NCI-H82 treated with DMSO at 0.1 percent for 48 hours (cell line): ENCODE data around the gene EDEM2.
A peak's percentile ranks its signal among the peaks of the same experiment; 100 is the strongest.
"Not testable (repeated sequence)": the region's sequence is repeated elsewhere in the genome, so short reads cannot be mapped to it uniquely, and the experiment has no call there.

ENCODE experiments used
- DNase-seq: peaks from one replicate; lab custom pipeline; 2025; ENCODE audit not compliant: unreplicated experiment; lab: John Stamatoyannopoulos, UW

Gene EDEM2

DNA sequence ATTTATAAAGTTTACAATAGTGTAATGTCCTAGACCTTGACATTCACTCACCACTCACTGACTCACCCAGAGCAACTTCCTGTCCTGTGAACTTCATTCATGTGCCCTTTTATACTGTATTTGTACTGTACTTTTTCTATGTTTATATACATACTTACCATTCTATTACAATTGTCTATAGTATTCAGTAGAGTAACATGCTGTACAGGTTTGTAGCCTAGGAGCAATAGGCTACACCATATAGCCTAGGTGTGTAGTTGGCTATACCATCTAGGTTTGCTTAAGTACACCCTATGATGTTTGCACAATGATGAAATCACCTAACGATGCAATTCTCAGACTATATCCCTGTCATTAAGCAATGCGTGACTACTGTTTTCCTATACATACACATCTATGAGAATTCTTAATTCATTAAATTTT is 17.5 kb downstream of the EDEM2 start:
- DNase-seq, result no peak

DNA sequence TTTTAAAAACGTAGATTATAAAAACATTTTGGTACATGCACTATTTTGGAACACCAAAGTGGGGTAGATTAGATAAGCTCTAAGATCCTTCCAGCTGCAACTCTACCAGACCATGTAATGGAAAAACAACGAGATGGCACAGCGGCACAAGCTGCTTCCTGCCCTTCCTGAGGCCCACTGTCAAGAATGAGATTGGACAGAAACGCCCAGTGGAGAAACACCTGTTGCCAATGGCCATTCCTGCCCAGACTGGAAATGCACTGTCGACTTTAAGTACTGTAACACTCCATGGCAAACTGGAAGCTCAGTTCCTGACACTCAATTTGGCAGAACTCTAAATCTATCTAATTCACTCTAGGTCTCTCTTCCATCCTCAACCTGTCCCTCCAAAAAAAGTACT is 21.4 kb downstream of the EDEM2 start:
- DNase-seq, result no peak

DNA sequence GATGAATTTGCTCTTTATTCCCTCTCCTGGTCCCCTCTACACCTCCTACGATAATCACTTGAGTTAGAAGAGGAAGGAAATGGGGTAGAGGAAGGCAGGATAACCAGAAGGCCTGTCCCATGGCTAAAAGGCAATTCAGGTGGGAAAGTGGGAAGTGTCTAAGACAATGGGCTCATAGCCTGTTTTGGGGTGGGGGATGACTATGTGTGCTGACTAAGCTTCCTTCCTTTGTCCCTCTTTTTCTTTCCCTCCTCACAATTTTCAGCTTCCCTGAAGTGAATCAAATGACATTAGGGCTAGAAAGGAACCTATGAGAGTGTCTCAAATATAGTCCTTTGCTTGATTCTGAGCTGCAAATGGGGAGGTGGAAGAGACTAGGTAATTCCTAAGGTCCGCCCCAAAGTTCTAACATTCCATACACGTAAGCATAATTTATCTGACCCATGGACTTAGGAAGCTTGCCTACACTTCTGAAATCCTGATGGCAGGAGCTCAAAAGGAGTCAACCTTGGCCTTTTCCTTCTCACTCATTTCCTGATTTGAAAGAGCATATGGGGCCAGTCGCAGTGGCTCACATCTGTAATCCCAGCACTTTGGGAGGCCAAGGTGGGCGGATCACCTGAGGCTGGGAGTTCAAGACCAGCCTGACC is 24.3 kb downstream of the EDEM2 start:
- no peak for DNase-seq

DNA sequence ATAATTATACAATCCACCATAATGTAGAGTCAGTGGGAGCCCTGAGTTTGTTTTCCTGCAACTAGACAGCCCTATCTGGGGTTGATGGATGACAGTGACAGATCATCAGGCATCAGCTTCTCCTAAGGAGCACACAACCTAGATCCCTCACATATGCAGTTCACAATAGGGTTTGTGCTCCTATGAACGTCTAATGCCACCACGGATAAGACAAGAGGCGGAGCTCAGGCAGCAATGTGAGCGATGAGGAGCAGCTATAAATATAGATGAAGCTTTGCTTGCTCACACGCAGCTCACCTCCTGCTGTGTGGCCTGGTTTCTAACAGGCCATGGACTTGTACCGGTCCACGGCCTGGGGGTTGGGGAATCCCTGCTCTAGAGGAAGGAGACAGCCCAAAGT is 25.9 kb downstream of the EDEM2 start:
- DNase-seq, result no peak

DNA sequence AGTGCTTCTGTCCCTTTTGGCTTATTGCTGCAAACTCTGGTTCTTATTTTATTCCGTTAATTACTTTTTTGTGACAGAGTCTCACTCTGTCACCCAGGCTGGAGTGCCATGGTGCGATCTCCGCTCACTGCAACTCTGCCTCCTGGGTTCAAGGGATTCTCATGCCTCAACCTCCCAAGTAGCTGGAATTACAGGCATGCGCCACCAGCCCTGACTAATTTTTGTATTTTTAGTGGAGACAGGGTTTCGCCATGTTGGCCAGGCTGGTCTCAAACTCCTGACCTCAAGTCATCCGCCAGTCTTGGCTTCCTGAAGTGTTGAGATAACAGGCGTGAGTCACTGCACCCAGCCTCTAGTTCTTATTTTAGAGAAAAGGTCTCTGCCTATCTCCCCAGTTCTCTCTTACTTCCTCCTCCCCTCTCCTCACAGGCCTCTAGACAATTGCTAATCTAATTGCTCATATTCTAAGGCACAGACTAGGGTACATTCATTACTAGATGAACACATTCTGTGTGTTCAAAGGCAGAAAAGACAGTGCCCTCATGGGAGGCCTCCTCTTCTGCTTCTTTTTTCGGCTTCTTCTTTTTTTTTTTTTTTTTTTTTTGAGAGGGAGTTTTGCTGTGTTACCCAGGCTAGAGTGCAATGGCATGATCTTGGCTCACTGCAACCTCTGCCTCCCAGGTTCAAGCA is 27.0 kb downstream of the EDEM2 start:
- no peak for DNase-seq

DNA sequence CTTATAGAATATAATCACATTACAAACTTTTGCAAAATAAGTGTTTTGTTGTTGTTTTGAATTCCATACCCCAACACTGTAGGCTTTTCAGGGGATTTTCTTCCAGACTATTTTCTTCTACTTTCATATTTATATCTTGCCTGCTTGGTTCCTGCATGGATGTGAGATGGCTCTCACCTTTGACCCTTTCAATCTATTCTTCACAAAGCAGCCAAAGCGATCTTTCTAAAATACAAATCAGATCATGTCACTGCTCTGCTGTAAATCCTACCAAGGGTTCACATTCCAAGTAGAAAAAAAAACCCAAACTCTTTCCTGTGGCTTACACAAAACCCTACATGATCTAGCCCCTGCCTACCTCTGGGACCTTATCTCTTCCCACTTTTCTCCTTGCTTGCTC is 29.5 kb downstream of the EDEM2 start:
- DNase-seq, result no peak

DNA sequence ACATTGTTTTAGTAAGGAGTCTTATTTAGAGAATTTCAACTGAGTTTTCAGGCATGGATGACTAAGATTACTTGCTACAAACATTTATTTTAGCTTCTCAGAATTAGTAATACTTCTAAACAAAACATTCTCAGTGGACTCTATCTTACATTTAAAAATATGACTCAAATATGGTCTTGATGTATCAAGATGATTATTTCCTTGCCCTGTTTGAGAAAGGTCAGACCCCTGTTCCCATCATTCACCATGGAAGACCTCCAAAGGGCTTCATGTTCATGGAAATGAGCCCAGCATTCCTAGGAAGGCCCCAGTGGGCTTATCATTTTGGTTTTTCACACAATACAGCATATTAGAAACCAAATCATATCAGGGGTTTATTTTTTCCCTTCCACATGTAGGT is 29.9 kb downstream of the EDEM2 start:
- DNase-seq, result no peak

DNA sequence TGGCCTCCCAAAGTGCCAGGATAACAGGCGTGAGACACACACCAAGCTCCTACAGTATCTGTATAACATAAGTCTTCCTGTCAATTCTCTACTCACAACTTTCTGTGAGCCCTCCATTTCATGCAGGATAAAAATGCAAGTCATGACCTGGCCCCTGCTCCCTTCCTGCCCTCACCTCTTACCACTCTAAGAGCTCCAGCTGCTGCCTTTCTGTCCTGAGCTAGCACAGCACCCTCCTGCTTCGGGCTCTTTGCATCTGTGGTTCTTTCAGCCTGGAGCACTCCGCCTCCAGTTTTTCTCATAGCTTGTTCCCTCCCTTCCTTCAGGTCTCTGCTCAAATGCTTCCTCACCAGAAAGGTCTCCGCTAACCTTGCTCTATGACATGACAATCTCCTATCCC is 30.9 kb downstream of the EDEM2 start:
- no peak for DNase-seq

DNA sequence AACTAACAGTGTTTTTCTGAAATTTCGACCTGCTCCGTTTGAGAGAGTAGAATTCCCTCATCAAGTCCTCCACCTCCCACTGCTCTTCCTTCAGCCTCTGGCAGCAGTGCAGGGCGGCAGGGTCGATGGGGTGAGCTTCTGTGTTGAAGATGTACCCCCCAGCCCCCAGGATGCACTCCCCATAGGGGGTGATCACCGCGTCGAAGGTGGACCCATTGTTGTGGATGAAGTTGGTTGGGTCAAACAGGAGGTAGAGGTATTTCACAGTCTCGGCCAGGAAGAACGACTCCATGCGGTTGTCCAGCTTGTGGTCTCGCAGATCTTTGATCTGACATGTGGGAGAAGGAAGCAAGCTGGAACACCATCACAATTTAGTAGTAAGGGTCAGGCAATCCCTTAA is 31.5 kb downstream of the EDEM2 start:
- DNase-seq, result no peak

DNA sequence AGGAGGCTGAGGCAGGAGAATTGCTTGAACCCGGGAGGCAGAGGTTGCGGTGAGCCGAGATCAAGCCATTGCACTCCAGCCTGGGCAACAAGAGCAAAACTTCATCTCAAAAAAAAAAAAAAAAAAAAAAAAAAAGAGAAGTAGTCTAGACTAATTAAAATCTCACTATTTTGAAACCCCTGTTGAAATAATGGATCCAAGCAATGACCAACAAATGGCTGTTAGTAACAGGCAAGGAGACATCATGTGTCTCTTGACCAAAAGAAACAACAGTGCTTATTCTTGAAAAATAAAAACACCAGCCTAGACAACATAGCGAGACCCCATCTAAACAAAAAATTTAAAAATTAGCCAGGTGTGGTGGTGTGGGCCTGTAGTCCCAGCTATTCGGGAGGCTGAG is 34.9 kb downstream of the EDEM2 start:
- not testable (repeated sequence) for DNase-seq

DNA sequence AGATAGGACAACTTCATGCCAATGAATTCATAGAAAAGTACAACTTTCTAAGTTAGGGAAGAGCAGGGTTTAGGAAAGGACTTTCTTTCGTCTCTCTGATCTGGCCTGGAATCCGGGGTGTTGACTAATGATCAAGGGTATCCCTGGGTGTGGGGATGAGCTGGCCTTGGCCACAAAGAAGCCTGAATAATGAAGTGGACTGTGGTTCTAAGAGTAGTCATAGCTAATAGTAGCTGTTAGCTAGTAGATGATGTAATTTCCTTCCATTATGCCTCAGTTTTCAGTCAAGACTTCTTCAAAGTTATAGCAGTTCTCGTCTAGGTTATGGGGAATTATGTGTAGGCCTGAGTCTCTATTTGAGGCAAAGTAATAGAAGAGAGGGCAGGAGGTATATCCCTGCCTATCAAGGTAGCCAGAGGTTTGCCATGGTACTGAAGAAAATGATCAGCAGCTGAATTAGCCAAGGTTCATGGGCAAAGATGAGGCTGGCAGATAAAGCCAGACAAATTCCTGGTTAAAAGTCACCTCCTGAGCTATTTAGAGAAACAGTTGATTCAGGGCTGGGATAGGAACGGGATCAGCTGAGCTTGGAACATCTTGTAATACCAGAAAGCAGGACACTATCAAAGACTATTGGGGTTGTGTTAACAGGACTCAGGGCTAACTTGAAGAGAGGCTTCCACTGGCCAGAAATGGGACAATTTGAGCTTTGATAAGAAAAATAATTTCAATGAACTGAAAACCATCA is 35.8 kb downstream of the EDEM2 start:
- no peak for DNase-seq

DNA sequence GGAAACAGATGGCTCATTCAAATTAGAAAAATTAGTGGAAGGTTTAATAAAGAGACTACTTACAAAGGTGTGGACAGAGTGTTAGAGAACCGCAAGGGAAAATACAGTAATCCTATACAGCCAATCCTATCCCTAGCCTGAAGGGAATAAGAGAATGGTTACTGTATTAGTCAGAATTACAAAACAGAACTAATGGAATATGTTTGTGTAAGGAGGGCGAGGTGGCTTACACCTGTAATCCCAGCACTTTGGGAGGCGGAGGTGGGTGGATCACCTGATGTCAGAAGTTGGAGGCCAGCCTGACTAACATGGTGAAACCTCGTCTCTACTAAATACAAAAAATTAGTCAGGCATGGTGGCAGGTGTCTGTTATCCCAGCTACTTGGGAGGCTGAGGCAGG is 38.2 kb downstream of the EDEM2 start:
- DNase-seq, result no peak

DNA sequence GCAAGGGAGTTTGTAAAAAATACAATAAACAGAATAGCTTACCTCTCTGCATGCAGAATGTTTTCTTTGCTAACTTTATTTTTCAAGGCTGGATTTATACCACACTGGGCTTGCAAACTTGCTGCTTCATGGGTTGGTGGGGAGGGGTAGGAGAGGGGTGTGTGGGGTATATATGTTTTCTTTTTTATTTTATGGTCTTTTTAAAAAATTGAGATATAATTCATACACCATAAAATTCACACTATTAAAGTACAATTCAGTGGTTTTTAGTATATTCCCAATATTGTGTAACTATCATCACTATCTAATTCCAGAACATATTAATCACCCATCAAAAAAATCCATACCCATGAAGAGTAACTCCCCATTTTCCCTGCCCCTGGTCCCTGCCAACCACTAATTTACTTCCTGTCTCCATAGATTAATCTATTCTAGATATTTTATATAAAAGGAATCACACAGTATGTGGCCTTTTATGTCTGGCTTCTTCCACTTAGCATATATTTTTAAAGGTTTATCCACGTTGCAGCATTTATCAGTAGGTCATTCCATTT is 40.2 kb downstream of the EDEM2 start:
- DNase-seq, result no peak

DNA sequence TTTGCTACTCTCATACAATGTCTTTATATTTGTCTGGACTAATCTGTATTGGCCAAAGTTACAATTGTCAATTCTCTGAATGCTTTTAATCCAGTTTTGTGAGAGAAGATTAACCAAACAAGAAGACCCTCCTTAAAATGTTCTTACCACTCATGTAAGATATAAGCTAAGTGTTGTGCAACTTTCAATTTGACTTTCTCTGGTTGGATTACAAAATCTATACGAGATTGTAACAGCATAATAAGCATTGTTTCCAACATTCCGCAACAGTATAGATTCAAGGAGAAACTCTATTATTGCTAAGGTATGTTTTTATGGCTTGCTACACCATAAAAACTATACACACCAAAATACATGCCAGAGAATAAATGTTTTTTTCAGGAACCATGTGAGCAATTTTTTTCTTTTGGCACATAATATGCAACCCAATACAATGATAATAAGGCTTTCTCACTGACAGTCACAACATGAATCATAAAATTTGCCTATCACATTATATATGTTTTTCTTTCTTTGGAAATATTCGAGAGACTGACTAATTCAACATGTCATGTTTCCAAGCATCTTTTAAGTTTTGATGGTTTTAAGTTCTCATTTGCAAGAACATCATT is 42.3 kb downstream of the EDEM2 start:
- no peak for DNase-seq

DNA sequence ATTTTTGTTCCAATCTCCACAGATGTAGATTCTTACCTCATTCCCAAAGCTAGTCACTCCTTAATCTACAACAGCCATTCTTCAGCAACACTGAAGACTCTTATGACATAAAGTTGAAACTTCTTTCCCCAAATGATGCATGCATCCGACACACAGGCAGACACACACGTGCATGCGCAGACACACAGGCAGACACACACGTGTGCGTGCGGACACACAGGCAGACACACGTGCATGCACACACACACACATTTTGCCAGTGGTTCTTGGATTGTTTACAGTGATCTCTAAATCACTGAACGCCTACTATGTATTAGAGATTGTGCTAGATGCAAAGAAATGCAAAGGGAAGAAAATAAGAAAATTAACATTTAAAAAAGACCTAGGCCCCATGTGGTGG is 45.5 kb downstream of the EDEM2 start:
- no peak for DNase-seq

DNA sequence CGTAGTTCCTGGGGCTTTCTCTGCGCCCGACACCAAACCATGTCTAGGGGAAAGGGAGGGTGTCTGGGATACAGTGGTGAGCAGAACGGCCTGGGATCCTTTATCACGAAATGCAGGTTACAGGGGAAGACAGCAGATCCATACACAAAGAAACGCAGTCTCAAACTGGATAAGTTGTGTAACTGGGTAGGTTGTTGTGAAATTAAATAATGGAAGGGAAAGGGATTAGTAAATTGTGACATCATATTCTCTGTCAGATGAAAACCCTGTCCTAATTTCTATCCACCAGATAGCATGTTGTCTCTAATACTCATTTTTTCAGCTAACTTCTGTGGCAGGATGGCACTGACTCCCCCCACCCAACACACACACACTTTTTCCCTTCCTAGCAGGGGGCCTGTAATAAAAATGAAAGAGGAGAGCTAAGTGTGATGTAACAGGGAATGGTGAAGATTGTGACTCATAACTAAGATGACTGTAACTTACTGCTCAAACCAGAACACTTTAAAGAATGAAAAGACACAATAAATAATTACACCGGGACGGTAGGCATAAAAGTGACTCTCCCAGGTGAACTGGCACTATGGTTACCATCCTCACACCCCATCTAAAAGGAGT is 53.8 kb downstream of the EDEM2 start:
- no peak for DNase-seq

DNA sequence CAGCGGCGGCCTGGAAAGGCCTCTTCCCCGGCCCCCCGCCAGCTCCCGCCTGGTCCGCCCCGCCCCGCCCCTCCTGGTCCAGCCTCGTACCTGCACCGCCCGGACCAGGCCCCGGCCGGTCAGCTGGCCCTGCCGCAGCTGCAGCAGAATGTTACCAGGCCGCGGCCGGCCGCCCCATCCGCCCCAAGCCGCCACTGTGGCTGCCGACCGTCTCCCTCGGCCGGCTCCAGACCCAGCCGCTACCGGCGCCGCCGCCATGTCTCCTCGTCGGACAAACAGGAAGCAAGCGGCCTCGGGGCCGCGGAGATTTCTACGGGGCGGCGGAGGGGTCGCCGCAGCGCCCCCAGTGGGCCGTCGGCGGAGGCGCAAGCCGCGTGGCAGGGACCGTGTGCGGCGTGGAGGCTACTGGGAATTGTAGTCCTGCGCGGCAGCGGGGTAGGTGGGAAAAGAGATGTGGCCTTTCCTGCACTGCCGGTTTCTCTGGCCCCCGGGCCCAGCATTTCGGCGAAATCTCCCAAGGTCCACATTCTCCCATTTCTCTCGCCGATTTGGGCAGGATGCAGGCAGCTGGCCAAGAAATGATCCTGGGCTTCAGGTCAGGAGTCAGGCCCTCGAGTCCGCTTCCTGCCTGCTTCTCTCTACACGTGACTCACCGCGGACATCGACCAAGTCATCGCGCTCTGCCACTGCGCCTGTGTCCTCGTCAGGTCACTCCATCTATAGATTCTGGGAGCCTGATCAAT is 54.4 kb downstream of the EDEM2 start, which contains the start of gene TRPC4AP:
TRPC4AP (minus strand) TSS at position 284 of the 743 bp plus-strand sequence; CDS start at position 258, 26 bp downstream.
- DNase-seq, result peak; percentile 80

DNA sequence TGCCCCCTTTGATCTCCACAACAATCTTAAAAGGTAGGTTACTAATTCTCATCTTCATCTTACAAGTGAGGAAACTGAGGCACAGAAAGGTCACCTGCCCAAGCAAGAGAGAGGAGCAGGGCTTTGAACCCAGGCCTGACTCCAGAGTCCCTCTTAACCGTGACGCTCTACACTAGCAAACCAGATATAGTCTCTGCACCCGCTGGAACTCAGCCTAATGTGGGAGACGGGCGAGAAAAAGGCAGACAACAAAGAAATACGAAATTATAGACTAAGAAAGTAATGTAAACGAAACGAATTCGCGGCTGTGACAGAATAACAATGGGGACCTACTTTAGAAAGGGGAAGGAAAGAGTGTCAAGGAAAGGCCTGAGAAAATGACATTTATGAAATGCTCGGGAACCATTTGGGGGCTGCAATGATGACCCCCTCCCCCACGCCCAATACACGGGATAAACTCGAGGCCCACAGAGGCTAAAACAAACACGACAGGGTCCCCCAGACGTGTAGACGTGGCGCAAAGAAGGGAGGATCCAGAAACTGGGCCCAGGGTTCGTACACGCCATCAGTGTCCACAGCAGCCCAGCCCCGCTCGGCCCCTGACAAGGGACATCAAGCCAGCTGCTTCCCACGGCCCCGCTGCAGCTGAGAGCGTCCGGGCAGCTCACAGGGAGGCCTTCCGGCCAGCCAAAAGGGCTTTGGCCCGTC is 55.2 kb downstream of the EDEM2 start:
- no peak for DNase-seq

DNA sequence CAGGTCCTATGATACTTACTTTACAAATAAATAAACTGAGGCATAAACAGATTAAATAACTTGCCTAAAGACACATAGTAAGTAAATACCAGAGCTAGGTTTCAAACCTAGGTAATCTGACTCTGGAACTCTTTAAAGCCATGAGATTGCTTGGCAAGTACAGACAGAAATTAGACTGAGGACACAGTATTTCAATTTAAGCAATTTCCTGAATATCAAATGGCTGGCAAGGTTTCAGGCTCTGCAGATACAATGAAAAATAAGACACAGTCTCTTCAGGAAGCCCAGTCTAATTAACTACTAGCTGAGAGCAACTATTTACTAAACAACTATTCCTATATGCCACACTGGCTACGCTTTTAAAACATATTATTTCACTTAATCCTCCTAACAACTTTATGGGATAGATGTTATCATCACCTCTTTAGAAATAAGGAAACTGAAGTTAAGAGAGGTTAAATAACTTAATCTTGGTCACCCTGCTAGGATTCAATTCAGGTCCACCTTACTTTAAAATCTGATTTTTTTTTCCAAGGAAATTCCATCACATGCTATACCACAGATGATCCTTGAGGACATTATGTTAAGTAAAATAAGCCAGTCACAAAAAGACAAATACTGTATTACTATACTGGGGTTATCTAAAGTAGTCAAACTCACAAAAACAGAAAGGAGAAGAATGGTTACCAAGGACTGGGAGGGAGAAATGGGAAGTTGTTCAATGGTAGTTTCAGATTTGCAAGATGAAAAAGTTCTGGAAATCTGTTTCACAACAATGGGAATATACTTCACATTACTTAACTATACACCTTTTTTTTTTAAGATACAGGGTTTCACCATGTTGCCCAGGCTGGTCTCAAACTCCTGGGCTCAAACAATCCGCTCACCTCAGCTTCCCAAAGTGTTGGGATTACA is 58.6 kb downstream of the EDEM2 start:
- no peak for DNase-seq
